AG09319 (cell line): ENCODE measurements around the gene FNBP1L.
"Not testable (repeated sequence)": the region's sequence is repeated elsewhere in the genome, so short reads cannot be mapped to it uniquely, and the experiment has no call there.

Source experiments
- DNase-seq: peaks from one replicate; pipeline ENCODE4 v3.0.0-alpha.2; 2010; ENCODE audit warnings: low read depth; ENCODE audit errors: extremely low read depth
- CTCF ChIP-seq: IDR thresholded peaks from 2 replicates; pipeline ENCODE4 v1.5.1; 2011; ENCODE audit warnings: low read depth, mild to moderate bottlenecking, inconsistent platforms, low read length, moderate library complexity

The FNBP1L gene

GRCh38 chr1:93581917-93582850, 134.3 kb downstream of the FNBP1L start:
- no peak for DNase-seq
- no peak for TF ChIP-seq CTCF

GRCh38 chr1:93584261-93585003, 136.5 kb downstream of the FNBP1L start:
- no peak for DNase-seq
- no peak for TF ChIP-seq CTCF

GRCh38 chr1:93585059-93585966, 137.4 kb downstream of the FNBP1L start:
- no peak for DNase-seq
- TF ChIP-seq CTCF = no peak

- no peak for TF ChIP-seq CTCF
- DNase-seq = no peak
Measured at GRCh38 chr1:93587354-93587753, 139.4 kb downstream of the FNBP1L start.

- no peak for DNase-seq
- TF ChIP-seq CTCF = no peak
Measured at GRCh38 chr1:93588206-93588605, 140.3 kb downstream of the FNBP1L start.

GRCh38 chr1:93588955-93589354, 141.0 kb downstream of the FNBP1L start:
- DNase-seq = no peak
- TF ChIP-seq CTCF = no peak

GRCh38 chr1:93591291-93591675, 143.4 kb downstream of the FNBP1L start:
- not testable (repeated sequence) for DNase-seq
